ENCODE results near the gene BAZ1A.
A peak's percentile ranks its signal among the peaks of the same experiment; 100 is the strongest.

BAZ1A gene, protein sequence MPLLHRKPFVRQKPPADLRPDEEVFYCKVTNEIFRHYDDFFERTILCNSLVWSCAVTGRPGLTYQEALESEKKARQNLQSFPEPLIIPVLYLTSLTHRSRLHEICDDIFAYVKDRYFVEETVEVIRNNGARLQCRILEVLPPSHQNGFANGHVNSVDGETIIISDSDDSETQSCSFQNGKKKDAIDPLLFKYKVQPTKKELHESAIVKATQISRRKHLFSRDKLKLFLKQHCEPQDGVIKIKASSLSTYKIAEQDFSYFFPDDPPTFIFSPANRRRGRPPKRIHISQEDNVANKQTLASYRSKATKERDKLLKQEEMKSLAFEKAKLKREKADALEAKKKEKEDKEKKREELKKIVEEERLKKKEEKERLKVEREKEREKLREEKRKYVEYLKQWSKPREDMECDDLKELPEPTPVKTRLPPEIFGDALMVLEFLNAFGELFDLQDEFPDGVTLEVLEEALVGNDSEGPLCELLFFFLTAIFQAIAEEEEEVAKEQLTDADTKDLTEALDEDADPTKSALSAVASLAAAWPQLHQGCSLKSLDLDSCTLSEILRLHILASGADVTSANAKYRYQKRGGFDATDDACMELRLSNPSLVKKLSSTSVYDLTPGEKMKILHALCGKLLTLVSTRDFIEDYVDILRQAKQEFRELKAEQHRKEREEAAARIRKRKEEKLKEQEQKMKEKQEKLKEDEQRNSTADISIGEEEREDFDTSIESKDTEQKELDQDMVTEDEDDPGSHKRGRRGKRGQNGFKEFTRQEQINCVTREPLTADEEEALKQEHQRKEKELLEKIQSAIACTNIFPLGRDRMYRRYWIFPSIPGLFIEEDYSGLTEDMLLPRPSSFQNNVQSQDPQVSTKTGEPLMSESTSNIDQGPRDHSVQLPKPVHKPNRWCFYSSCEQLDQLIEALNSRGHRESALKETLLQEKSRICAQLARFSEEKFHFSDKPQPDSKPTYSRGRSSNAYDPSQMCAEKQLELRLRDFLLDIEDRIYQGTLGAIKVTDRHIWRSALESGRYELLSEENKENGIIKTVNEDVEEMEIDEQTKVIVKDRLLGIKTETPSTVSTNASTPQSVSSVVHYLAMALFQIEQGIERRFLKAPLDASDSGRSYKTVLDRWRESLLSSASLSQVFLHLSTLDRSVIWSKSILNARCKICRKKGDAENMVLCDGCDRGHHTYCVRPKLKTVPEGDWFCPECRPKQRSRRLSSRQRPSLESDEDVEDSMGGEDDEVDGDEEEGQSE (N-terminal part only)

DNA sequence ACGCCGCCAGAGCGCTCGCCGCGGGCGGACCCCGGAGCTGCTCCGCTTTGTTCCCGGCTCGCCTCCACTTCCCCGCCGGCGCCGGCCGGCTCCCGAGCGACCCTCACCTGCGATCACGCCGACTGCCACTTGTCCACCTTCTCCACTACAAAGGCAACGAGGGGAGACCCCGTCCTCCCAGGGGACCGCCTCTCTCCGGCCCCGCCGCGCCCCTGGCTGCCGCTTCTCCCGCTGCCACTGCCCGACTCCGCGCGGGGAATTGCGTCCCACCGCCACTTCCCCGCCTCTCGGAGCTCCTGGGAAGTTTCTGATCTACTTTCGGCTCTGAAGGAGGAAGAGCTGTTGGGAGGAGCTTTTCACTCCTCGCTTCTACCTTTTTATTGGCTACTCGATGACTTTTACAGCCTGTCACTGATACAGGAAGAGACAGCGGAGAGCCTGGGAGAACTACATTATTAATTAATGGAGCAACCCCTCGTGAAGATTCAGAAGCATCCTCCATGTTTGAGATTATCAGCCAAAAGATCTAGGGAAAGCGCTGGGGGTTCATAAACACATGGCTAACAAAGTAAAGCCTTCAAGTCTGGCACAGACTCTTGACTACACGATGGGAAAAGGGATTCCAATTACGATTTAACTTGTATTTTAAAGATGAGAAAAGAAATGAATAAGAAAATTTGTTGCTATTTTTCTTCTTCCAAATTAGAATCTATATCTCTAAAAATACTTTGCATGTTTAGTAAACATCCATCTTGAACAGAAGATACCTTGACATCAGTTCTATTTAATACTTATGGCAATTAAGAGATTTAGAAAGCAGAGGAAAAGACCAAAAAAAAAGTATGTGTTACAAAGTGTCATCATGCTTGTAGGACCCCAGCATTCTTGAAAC, at the start of gene BAZ1A:
Gene BAZ1A (minus strand): TSS at position 330 of the 892 bp plus-strand sequence. CDS start 756 bp downstream, outside the sequence.
- Histone ChIP-seq H3K4me1 (ENCODE audit: control insufficient read depth, insufficient read depth, low read length, unreplicated experiment) (peaks cover 12% of the 10 kb centered on the region), H3K4me3 (ENCODE audit: low read depth, low read length) (peak within 1 kb of the TSS; percentile 93), H3K79me2 (ENCODE audit: control insufficient read depth, insufficient read depth, low read length, unreplicated experiment) (peaks cover 56% of the 10 kb centered on the region), H3K36me3 (ENCODE audit: insufficient read depth, low read length) (peaks cover 3% of the 10 kb centered on the region; the same call in 1 of the 2 replicates), H3K27ac (ENCODE audit: low read depth, low read length) (peak within 1 kb of the TSS; percentile 97), H3K27me3 (ENCODE audit: insufficient read depth, low read length) (no peaks in the 10 kb centered on the region), H2AFZ (ENCODE audit: low read length, unreplicated experiment) (peak within 1 kb of the TSS; percentile 94)

DNA sequence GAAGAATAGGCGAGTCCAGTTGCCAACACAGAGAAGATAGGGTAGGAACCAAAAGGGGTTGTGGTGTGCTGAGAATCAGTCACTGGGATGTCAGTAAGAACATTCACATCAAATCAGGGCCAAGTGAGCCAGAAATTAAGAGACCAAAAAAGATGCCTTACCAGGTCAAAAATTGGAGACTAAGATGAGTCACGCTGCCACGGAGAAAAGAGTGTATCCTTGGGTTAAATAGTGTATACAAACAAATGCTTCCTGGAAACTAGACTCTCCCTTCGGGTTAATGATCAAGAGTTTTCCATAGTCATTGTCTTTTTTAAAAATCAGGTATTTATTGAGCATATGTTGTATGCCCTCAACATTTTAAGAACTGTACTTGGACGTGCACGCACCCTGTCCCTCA, 45.2 kb upstream of the BAZ1A start:
- Histone ChIP-seq H3K36me3 (ENCODE audit: insufficient read depth, low read length) (no peaks in the 10 kb centered on the region), H2AFZ (ENCODE audit: low read length, unreplicated experiment) (no peak overlapping the region), H3K4me3 (ENCODE audit: low read depth, low read length) (no peak overlapping the region), H3K27ac (ENCODE audit: low read depth, low read length) (no peak overlapping the region), H3K4me1 (ENCODE audit: control insufficient read depth, insufficient read depth, low read length, unreplicated experiment) (no peaks in the 10 kb centered on the region), H3K79me2 (ENCODE audit: control insufficient read depth, insufficient read depth, low read length, unreplicated experiment) (no peaks in the 10 kb centered on the region), H3K27me3 (ENCODE audit: insufficient read depth, low read length) (no peaks in the 10 kb centered on the region)

DNA sequence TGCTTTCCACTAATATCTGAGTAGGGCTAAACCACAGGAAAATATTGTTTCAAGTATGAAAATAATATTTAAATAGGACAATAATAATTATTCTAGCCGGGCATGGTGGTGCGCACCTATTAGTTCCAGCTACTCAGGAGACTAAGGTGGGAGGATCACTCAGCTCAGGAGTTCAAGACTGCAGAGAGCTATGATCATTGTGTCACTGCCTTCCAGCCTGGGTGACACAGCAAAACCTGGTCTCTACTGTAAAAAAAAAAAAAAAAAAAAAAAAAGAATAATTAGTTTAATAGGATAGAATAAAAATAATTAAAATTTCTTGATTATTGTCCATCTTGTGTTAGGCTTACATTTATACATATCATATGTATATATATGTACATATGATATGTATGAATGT, 38.5 kb upstream of the BAZ1A start:
- Histone ChIP-seq H3K4me1 (ENCODE audit: control insufficient read depth, insufficient read depth, low read length, unreplicated experiment) (peaks cover 9% of the 10 kb centered on the region), H3K27ac (ENCODE audit: low read depth, low read length) (no peak overlapping the region), H3K4me3 (ENCODE audit: low read depth, low read length) (no peak overlapping the region), H3K79me2 (ENCODE audit: control insufficient read depth, insufficient read depth, low read length, unreplicated experiment) (no peaks in the 10 kb centered on the region), H3K27me3 (ENCODE audit: insufficient read depth, low read length) (no peaks in the 10 kb centered on the region), H2AFZ (ENCODE audit: low read length, unreplicated experiment) (no peak overlapping the region), H3K36me3 (ENCODE audit: insufficient read depth, low read length) (no peaks in the 10 kb centered on the region)

DNA sequence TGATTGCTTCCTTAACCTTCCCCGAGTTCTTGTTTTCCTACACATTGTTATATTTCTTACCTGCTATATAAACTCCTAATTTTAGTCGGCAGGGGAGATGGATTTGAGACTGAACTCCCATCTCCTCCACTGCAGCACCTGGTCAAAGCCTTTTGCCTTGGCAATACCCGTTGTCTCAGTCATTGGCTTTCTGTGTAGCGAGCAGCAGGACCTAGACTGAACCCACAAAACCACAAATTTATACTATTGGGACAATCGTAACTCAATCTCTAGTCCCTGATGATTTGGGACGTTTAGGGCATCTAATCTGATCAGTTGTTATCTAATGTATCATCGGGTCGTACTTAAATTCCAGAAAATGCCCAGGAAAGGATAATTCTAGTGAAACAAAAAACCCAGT, 37.8 kb upstream of the BAZ1A start:
- Histone ChIP-seq H2AFZ (ENCODE audit: low read length, unreplicated experiment) (no peak overlapping the region), H3K4me3 (ENCODE audit: low read depth, low read length) (no peak overlapping the region), H3K4me1 (ENCODE audit: control insufficient read depth, insufficient read depth, low read length, unreplicated experiment) (peaks cover 9% of the 10 kb centered on the region), H3K27ac (ENCODE audit: low read depth, low read length) (no peak overlapping the region), H3K27me3 (ENCODE audit: insufficient read depth, low read length) (no peaks in the 10 kb centered on the region), H3K79me2 (ENCODE audit: control insufficient read depth, insufficient read depth, low read length, unreplicated experiment) (no peaks in the 10 kb centered on the region), H3K36me3 (ENCODE audit: insufficient read depth, low read length) (no peaks in the 10 kb centered on the region)

DNA sequence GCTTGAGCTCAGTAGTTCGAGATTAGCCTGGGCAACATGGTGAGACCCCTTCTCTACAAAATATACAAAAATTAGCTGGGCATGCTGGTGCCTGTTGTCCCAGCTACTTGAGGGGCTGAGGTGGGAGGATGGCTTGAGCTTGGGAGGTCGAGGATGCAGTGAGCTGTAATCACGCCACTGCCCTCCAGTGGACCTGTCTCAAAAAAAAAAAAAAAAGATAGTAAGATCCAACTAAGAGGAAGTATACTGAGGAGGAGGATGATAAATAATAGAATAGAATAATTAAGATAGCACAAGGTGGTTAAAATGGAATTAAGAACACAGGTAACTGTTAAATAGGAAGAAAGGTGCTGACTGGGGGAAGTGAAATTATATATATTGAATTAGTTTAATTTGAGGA, 37.0 kb upstream of the BAZ1A start:
- H3K79me2 ChIP-seq (ENCODE audit: control insufficient read depth, insufficient read depth, low read length, unreplicated experiment): no peaks in the 10 kb centered on the region
- peaks cover 9% of the 10 kb centered on the region for H3K4me1 ChIP-seq (ENCODE audit: control insufficient read depth, insufficient read depth, low read length, unreplicated experiment)
- no peak overlapping the region for H2AFZ ChIP-seq (ENCODE audit: low read length, unreplicated experiment)
- no peaks in the 10 kb centered on the region for H3K36me3 ChIP-seq (ENCODE audit: insufficient read depth, low read length)
- no peak overlapping the region for H3K27ac ChIP-seq (ENCODE audit: low read depth, low read length)
- H3K27me3 ChIP-seq (ENCODE audit: insufficient read depth, low read length): no peaks in the 10 kb centered on the region
- no peak overlapping the region for H3K4me3 ChIP-seq (ENCODE audit: low read depth, low read length)

DNA sequence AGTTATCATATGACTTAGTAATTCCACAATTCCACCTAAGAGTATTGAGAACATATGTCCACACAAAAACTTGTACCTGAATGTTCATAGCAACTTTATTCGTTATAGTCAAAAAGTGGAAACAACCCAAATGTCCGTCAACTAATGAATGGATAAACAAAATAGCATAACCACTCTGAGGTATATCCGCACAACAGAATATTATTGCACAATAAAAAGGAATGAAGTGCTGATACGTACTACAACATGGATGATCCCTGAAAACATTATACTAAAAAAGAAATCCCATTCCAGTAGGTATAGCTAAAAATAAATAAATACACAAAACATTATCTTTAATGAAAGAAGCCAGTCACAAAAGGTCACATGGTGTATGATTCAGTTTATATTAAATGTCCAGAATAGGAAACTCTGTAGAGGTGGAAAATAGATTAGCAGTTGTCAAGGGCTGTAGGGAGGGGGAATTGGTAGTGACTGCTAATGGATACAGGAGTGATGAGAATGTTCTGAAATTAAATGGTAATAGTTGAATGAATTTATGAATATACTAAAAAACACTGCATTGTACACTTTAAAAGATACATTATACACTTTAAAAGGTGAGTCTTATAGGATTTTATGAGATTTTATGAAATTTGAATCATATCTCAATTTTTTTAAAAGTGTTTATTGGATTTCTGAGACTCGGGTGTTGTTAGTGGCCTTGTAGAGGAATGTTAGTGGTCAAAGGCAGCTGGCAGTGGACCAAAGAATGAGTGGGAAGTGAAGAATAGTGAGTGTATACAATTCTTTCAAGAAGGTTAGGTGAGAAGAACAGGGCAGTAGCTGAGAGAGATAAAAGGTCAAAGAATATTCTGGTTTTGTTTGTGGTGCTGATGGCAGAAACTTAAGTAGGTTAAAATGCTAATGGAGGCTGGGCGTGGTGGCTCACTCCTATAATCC, 36.3 kb upstream of the BAZ1A start:
- Histone ChIP-seq H3K36me3 (ENCODE audit: insufficient read depth, low read length) (no peaks in the 10 kb centered on the region), H3K79me2 (ENCODE audit: control insufficient read depth, insufficient read depth, low read length, unreplicated experiment) (no peaks in the 10 kb centered on the region), H3K4me3 (ENCODE audit: low read depth, low read length) (no peak overlapping the region), H3K4me1 (ENCODE audit: control insufficient read depth, insufficient read depth, low read length, unreplicated experiment) (peaks cover 9% of the 10 kb centered on the region), H2AFZ (ENCODE audit: low read length, unreplicated experiment) (no peak overlapping the region), H3K27ac (ENCODE audit: low read depth, low read length) (no peak overlapping the region), H3K27me3 (ENCODE audit: insufficient read depth, low read length) (no peaks in the 10 kb centered on the region)

DNA sequence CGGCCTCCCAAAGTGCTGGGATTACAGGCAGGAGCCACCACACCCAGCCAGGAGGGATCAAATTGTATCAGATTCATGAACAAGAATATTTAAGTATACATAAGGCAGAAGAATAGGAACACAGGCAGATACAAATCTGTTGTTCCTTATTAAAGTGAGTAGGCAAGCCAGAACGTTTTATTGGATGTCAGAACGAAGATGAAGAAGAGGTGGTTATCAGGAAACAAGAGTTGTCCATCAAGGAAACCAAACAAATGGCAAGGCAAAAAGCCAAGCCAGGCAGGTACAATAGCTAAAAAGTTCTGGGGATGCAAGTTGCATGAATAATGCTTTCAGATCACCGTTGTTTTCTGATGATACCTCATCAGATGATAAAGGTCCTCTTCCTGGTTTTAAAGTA, 31.1 kb upstream of the BAZ1A start:
- H3K27ac ChIP-seq (ENCODE audit: low read depth, low read length): no peak overlapping the region
- H3K36me3 ChIP-seq (ENCODE audit: insufficient read depth, low read length): no peaks in the 10 kb centered on the region
- no peaks in the 10 kb centered on the region for H3K79me2 ChIP-seq (ENCODE audit: control insufficient read depth, insufficient read depth, low read length, unreplicated experiment)
- H3K4me1 ChIP-seq (ENCODE audit: control insufficient read depth, insufficient read depth, low read length, unreplicated experiment): peaks cover under 1% of the 10 kb centered on the region
- no peak overlapping the region for H3K4me3 ChIP-seq (ENCODE audit: low read depth, low read length)
- H3K27me3 ChIP-seq (ENCODE audit: insufficient read depth, low read length): no peaks in the 10 kb centered on the region
- H2AFZ ChIP-seq (ENCODE audit: low read length, unreplicated experiment): no peak overlapping the region

DNA sequence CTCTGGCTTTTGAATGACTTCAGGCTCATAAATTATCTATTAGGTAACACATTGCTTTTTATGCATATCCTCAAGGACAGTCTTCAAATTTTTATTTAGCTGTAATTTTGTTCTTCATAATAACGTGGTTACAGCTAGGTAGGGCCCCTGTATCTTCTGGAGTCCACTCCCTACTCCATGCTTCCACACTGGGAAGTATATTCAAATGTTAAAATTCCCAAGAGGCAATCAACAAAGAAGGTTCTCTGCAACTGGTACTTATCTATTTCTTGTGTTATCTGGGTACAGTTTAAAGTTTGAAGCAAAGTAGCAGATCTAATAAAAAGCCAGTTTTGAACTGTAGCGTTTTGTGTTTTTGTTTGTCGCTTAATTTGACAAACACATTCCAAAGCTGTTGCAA, 20.1 kb upstream of the BAZ1A start:
- Histone ChIP-seq H3K4me1 (ENCODE audit: control insufficient read depth, insufficient read depth, low read length, unreplicated experiment) (no peaks in the 10 kb centered on the region), H3K79me2 (ENCODE audit: control insufficient read depth, insufficient read depth, low read length, unreplicated experiment) (no peaks in the 10 kb centered on the region), H3K4me3 (ENCODE audit: low read depth, low read length) (no peak overlapping the region), H3K27me3 (ENCODE audit: insufficient read depth, low read length) (no peaks in the 10 kb centered on the region), H3K27ac (ENCODE audit: low read depth, low read length) (no peak overlapping the region), H2AFZ (ENCODE audit: low read length, unreplicated experiment) (no peak overlapping the region), H3K36me3 (ENCODE audit: insufficient read depth, low read length) (no peaks in the 10 kb centered on the region)

DNA sequence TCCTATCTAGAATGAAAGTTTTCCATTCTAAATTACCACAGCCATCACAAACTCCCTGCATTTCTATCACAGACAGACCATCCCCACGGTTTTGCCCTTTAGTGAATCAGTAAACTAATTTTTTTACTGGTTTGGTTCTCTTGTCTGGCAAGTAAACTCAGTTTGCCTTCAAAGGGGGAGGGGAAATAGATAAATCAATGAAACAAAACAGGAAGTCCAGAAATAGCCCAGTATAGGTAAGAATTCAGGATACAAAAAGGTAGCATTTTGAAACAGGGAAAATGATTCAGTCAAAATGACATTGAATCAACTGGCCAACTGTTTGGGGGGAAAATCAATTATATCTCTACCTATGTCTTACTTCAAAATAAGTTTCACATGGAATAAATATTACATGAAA, 15.8 kb upstream of the BAZ1A start:
- H3K27me3 ChIP-seq (ENCODE audit: insufficient read depth, low read length): no peaks in the 10 kb centered on the region
- no peaks in the 10 kb centered on the region for H3K4me1 ChIP-seq (ENCODE audit: control insufficient read depth, insufficient read depth, low read length, unreplicated experiment)
- no peaks in the 10 kb centered on the region for H3K36me3 ChIP-seq (ENCODE audit: insufficient read depth, low read length)
- no peak overlapping the region for H3K27ac ChIP-seq (ENCODE audit: low read depth, low read length)
- H3K79me2 ChIP-seq (ENCODE audit: control insufficient read depth, insufficient read depth, low read length, unreplicated experiment): no peaks in the 10 kb centered on the region
- no peak overlapping the region for H3K4me3 ChIP-seq (ENCODE audit: low read depth, low read length)
- no peak overlapping the region for H2AFZ ChIP-seq (ENCODE audit: low read length, unreplicated experiment)

All from ACC112 (cell line).